Adrenal gland (tissue), 5 donors: ENCODE results near the gene SLC37A1.

Experiments used
- POLR2A ChIP-seq, 2 donors: fragments of 450-650 bp; IDR thresholded peaks; one replicate each; pipeline ENCODE4 v1.6.1; 2017; ENCODE audit warnings: antibody characterized with exemption in 2 of 2, mild to moderate bottlenecking in 2 of 2, moderate library complexity in 1 of 2
- TF ChIP-seq, protein P1 (sequence below), 6 experiments: fragments of 450-650 bp in 4 of 6; fragments of 200-600 bp in 2 of 6; sonication (generic) in 1 of 6; IDR thresholded peaks; 1 replicate in 5 of 6; 2 replicates in 1 of 6; pipeline versions ENCODE4 v1.5.1 to v1.8.0; 2016 to 2021; ENCODE audit warnings: antibody characterized with exemption in 6 of 6, mild to moderate bottlenecking in 2 of 6, moderate library complexity in 1 of 6
- donor health status: DM: no; HTN: no; CAD: no.

DNA sequence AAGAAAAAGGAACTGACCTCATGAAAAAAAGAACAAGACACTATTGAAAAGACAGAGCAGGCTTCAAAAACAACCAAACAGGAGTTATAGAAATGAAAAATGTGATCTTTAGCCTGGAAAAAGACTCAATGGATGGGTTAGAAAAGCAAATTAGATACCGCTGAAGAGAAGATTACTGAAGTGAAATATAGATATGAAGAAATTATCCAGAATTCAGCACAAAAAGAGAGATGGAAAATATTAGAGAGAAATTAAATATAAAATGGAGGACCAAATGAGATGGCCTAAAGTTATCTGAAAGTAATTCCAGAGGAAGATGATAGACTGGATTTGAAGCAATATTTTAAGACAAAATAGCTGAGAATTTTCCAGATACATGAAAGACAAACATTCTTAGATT is 63.0 kb downstream of the SLC37A1 start:
- TF ChIP-seq, protein P1, sequence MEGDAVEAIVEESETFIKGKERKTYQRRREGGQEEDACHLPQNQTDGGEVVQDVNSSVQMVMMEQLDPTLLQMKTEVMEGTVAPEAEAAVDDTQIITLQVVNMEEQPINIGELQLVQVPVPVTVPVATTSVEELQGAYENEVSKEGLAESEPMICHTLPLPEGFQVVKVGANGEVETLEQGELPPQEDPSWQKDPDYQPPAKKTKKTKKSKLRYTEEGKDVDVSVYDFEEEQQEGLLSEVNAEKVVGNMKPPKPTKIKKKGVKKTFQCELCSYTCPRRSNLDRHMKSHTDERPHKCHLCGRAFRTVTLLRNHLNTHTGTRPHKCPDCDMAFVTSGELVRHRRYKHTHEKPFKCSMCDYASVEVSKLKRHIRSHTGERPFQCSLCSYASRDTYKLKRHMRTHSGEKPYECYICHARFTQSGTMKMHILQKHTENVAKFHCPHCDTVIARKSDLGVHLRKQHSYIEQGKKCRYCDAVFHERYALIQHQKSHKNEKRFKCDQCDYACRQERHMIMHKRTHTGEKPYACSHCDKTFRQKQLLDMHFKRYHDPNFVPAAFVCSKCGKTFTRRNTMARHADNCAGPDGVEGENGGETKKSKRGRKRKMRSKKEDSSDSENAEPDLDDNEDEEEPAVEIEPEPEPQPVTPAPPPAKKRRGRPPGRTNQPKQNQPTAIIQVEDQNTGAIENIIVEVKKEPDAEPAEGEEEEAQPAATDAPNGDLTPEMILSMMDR (IDR thresholded peaks at IDR 0.05): no peak
- no peak for TF ChIP-seq POLR2A (IDR thresholded peaks at IDR 0.05)
